Tibial nerve (tissue), 4 donors: ENCODE results near the gene PPP6R2. TPM values are rescaled to one million over a fixed set of nuclear protein-coding genes. Genes with fewer than 3 reads are reported as not detected.

Experiments used
- DNase-seq, 2 donors: peaks; one replicate each; pipeline ENCODE4 v3.0.0-alpha.2; 2019; ENCODE audit warnings: low spot score in 2 of 2
- H3K27ac ChIP-seq, 4 donors: fragments of 200-600 bp; sonication (generic) in 3 of 4; one replicate each; pipeline ENCODE4 v1.5.1; 2017 to 2019; ENCODE audit warnings: mild to moderate bottlenecking in 1 of 4
- H3K27me3 ChIP-seq, 2 donors: fragments of 200-600 bp; sonication (generic) in 1 of 2; one replicate each; pipeline versions ENCODE4 v1.5.1 to v1.6.0; 2017 to 2019
- H3K36me3 ChIP-seq, 3 donors: fragments of 200-600 bp; sonication (generic); one replicate each; pipeline ENCODE4 v1.5.1; 2018 to 2019
- H3K4me1 ChIP-seq, 4 donors: fragments of 200-600 bp; sonication (generic) in 3 of 4; one replicate each; pipeline ENCODE4 v1.5.1; 2017 to 2019
- H3K4me3 ChIP-seq, 4 donors: fragments of 200-600 bp; sonication (generic) in 3 of 4; one replicate each; pipeline ENCODE4 v1.5.1; 2017 to 2019; ENCODE audit warnings: mild to moderate bottlenecking in 1 of 4, moderate library complexity in 1 of 4
- H3K9me3 ChIP-seq, 4 donors: fragments of 200-600 bp; sonication (generic) in 3 of 4; one replicate each; pipeline ENCODE4 v1.5.1; 2017 to 2019
- EP300 ChIP-seq, 2 donors: sonication (generic); formaldehyde crosslinking; IDR thresholded peaks; one replicate each; pipeline ENCODE4 v1.6.1; 2017; ENCODE audit warnings: antibody characterized with exemption in 2 of 2, mild to moderate bottlenecking in 1 of 2
- POLR2A ChIP-seq, 2 donors: fragments of 450-650 bp; IDR thresholded peaks; one replicate each; pipeline ENCODE4 v1.6.1; 2017; ENCODE audit warnings: antibody characterized with exemption in 2 of 2, mild to moderate bottlenecking in 2 of 2, moderate library complexity in 2 of 2
- WGBS, 2 donors: methylation state at CpG; one replicate each; pipeline ENCODE4 v1.1.5; 2018; 5-methylcytosine and 5-hydroxymethylcytosine counted together
- total RNA-seq, 4 donors: library from RNA; depleted of rRNA; stranded (reverse); fragments of >200 nt; gene quantifications; one replicate each; pipeline ENCODE4 v1.1.0, GENCODE V29; 2016
- TF ChIP-seq, protein P1 (sequence below), 5 experiments: fragments of 200-600 bp in 3 of 5; fragments of 450-650 bp in 2 of 5; sonication (generic) in 3 of 5; IDR thresholded peaks; one replicate each; pipeline ENCODE4 v1.5.1; 2016 to 2019; ENCODE audit warnings: antibody characterized with exemption in 5 of 5, mild to moderate bottlenecking in 3 of 5, moderate library complexity in 2 of 5

Gene PPP6R2
- total RNA-seq, 4 donors from 2014 or later: 55.9 to 112 (median 76.7) TPM

DNA sequence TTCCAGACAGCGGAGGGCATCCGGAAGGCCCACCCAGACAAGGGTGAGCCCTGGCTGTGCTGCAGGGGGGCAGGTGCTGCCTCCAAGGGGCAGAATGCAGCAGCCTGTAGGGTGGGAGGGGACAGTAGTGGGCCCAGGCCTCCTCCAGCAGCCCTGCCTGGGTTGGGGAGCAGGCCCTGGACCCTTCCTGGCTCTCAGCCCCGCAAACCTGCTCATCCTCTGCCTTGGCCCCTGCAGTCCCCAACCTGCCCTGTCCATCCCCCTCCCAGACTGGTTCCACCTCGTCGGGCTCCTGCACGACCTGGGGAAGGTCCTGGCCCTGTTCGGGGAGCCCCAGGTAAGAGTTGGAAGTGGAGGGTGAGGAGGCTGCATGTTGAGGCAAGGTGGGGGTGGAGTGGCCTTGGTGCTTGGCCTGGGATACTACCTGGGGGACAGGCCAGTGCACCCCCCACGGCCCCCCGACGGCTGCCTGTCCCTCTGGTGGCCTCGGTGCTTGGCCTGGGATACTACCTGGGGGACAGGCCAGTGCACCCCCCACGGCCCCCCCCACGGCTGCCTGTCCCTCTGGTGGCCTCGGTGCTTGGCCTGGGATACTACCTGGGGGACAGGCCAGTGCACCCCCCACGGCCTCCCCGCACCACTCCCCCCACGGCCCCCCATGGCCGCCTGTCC is 145.0 kb downstream of the PPP6R2 start:
- H3K4me1 ChIP-seq: no peaks in the 10 kb centered on the region
- no peak overlapping the region for H3K4me3 ChIP-seq
- no peaks in the 10 kb centered on the region for H3K9me3 ChIP-seq
- H3K27me3 ChIP-seq: peaks cover 0 to 29% of the 10 kb centered on the region in 2 donors
- H3K27ac ChIP-seq: no peak overlapping the region
- WGBS, 2 donors: 77 to 81% methylated on average over 7 to 10 of the region's 18 CpGs
- H3K36me3 ChIP-seq: no peaks in the 10 kb centered on the region
- TF ChIP-seq, protein P1, sequence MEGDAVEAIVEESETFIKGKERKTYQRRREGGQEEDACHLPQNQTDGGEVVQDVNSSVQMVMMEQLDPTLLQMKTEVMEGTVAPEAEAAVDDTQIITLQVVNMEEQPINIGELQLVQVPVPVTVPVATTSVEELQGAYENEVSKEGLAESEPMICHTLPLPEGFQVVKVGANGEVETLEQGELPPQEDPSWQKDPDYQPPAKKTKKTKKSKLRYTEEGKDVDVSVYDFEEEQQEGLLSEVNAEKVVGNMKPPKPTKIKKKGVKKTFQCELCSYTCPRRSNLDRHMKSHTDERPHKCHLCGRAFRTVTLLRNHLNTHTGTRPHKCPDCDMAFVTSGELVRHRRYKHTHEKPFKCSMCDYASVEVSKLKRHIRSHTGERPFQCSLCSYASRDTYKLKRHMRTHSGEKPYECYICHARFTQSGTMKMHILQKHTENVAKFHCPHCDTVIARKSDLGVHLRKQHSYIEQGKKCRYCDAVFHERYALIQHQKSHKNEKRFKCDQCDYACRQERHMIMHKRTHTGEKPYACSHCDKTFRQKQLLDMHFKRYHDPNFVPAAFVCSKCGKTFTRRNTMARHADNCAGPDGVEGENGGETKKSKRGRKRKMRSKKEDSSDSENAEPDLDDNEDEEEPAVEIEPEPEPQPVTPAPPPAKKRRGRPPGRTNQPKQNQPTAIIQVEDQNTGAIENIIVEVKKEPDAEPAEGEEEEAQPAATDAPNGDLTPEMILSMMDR (IDR thresholded peaks at IDR 0.05): no peak
- TF ChIP-seq EP300 (IDR thresholded peaks at IDR 0.05) (no peak), POLR2A (IDR thresholded peaks at IDR 0.05) (no peak)
- no peak for DNase-seq

DNA sequence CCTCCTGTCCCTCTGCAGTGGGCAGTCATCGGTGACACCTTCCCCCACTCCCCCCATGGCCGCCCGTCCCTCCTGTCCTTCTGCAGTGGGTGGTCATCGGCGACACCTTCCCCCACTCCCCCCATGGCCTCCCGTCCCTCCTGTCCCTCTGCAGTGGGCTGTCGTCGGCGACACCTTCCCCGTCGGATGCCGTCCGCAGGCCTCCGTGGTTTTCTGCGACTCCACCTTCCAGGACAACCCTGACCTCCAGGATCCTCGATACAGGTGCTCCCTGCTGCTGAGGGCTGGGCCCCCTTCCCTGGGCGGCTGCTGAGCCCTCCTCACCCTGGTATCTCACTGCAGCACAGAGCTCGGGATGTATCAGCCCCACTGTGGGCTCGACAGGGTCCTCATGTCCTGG is 145.8 kb downstream of the PPP6R2 start:
- H3K4me3 ChIP-seq: no peak overlapping the region
- no peak overlapping the region for H3K27ac ChIP-seq
- H3K27me3 ChIP-seq: peaks cover 0 to 22% of the 10 kb centered on the region in 2 donors
- no peaks in the 10 kb centered on the region for H3K36me3 ChIP-seq
- DNase-seq: no peak
- no peaks in the 10 kb centered on the region for H3K4me1 ChIP-seq
- TF ChIP-seq, protein P1 (IDR thresholded peaks at IDR 0.05): no peak
- TF ChIP-seq POLR2A (IDR thresholded peaks at IDR 0.05) (no peak), EP300 (IDR thresholded peaks at IDR 0.05) (no peak)
- WGBS, 2 donors: 73 to 74% methylated on average over 19 of the region's 19 CpGs
- H3K9me3 ChIP-seq: no peaks in the 10 kb centered on the region

DNA sequence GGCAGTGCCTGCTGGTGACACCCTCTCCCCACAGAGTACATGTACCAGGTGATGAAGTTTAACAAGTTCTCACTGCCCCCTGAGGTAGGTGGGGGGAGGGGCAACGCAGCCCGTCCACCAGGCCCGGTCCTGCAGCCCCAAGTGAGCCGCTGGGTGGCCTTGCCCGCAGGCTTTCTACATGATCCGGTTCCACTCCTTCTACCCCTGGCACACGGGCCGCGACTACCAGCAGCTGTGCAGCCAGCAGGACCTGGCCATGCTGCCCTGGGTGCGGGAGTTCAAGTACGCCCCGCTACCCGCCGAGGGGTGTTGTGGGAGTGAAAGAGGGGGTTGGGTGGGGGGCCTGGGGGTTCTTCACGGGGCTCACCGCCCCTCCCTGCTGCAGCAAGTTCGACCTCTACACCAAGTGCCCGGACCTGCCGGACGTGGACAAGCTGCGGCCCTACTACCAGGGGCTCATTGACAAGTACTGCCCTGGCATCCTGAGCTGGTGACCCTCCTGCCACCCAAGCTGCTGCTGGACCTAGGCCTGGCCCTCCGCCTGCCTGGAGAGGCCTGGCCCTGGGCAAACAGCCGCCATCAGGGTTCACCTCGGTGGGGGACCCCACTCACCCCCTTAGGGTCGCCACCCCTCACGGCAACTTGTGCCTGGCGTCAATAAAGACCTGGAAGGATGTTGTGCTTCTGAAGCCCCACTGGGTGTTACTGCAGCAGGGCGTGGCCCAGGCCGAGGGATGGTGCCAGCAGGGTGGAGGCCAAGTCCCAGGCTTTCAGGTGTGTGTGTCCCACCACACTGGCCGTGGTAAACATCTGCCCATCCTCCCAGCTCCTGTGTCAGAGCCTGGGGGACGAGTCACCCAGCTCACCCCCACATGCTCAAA is 146.5 kb downstream of the PPP6R2 start:
- Histone ChIP-seq H3K4me3 (no peak overlapping the region), H3K9me3 (no peaks in the 10 kb centered on the region), H3K4me1 (no peaks in the 10 kb centered on the region), H3K36me3 (no peaks in the 10 kb centered on the region), H3K27me3 (peaks cover 0 to 15% of the 10 kb centered on the region in 2 donors), H3K27ac (no peak overlapping the region)
- DNase-seq: no peak
- 75 to 84% methylated on average over 21 to 30 of the region's 31 CpGs for WGBS, 2 donors
- TF ChIP-seq, protein P1 (IDR thresholded peaks at IDR 0.05): no peak
- TF ChIP-seq EP300 (IDR thresholded peaks at IDR 0.05) (no peak), POLR2A (IDR thresholded peaks at IDR 0.05) (no peak)

DNA sequence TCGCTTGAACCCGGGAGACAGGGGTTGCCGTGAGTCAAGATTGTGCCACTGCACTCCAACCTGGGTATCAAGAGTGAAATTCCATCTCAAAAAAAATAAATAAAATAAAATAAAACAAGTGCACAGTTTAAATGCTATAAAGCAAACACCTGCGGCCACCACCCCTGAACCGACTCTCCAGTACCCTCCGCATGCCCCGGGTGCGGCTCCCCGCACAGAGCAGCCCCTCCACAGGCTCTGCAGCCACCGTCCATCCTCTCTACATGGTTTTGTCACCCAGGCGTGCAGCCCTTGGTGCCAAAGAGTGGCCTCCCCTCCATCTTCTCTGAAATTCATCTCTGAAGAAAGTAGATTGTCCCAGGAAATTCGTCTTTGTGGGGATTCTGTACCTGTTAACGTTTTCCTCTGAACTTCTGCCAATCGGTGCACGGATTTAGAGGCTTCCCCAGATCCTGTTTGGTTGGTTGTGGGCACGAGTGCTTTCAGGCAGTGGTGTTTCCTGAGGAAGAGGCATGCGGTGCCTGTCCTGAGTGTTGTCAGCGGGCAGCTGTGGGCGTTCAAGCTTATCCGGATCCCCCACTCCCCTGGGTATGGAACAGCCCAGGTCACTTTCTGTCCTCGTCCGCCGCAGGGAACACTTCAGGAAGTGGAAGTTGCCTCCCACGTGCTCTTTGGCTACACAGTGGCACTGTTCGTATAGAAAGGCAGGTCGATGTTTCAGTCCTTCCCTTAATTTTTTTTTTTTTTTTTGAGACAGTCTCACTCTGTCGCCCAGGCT is 147.6 kb downstream of the PPP6R2 start:
- TF ChIP-seq POLR2A (IDR thresholded peaks at IDR 0.05): no peak
- Histone ChIP-seq H3K27ac (no peak overlapping the region), H3K4me1 (no peaks in the 10 kb centered on the region), H3K36me3 (no peaks in the 10 kb centered on the region), H3K9me3 (no peaks in the 10 kb centered on the region), H3K4me3 (no peak overlapping the region), H3K27me3 (peaks cover 0 to 6% of the 10 kb centered on the region in 2 donors)
- WGBS, 2 donors: 73 to 74% methylated on average over 27 of the region's 27 CpGs
- no peak for DNase-seq

Other genes starting within 250 kb of the PPP6R2 start
- gene PANX2, start 172.6 kb upstream of the PPP6R2 start, total RNA-seq: under 1 TPM in 1 of 4 donors, not detected in 3; 0.30 TPM
- 10 to 100 TPM; 22.4 to 71.4 (median 27.1) TPM for gene TRABD, start 157.4 kb upstream of the PPP6R2 start, total RNA-seq
- 10 to 100 TPM; 36.1 to 66.6 (median 44.8) TPM for gene SELENOO, start 142.3 kb upstream of the PPP6R2 start, total RNA-seq
- gene TUBGCP6, start 98.3 kb upstream of the PPP6R2 start, total RNA-seq: 100 to 1,000 TPM in 1 of 4 donors, 10 to 100 TPM in 3; 72.2 to 127 (median 78.6) TPM
- 100 to 1,000 TPM in 1 of 4 donors, 10 to 100 TPM in 3; 41.2 to 105 (median 55.4) TPM for gene HDAC10, start 92.1 kb upstream of the PPP6R2 start, total RNA-seq
- gene MAPK12, start 81.6 kb upstream of the PPP6R2 start, total RNA-seq: 10 to 100 TPM; 12.3 to 32.0 (median 24.1) TPM
- gene MAPK11, start 72.9 kb upstream of the PPP6R2 start, total RNA-seq: 10 to 100 TPM in 3 of 4 donors, 1 to 10 TPM in 1; 8.7 to 33.3 (median 19.6) TPM
- 100 to 1,000 TPM; 135 to 193 (median 165) TPM for gene PLXNB2, start 35.7 kb upstream of the PPP6R2 start, total RNA-seq
- gene DENND6B, start 16.3 kb upstream of the PPP6R2 start, total RNA-seq: 10 to 100 TPM in 3 of 4 donors, 1 to 10 TPM in 1; 8.6 to 13.1 (median 11.7) TPM
- gene SBF1, start 131.7 kb downstream of the PPP6R2 start, total RNA-seq: 10 to 100 TPM; 48.5 to 77.7 (median 68.3) TPM
- not detected for gene ADM2, start 138.2 kb downstream of the PPP6R2 start, total RNA-seq
- not detected for gene MIOX, start 143.5 kb downstream of the PPP6R2 start, total RNA-seq
- gene LMF2, start 164.4 kb downstream of the PPP6R2 start, total RNA-seq: 10 to 100 TPM; 53.7 to 85.2 (median 58.1) TPM
- 10 to 100 TPM; 43.9 to 57.3 (median 45.0) TPM for gene NCAPH2, start 164.9 kb downstream of the PPP6R2 start, total RNA-seq
- 1 to 10 TPM in 3 of 4 donors, not detected in 1; 2.5 to 3.9 (median 3.3) TPM for gene SCO2, start 182.3 kb downstream of the PPP6R2 start, total RNA-seq
- 100 to 1,000 TPM in 1 of 4 donors, 10 to 100 TPM in 3; 33.1 to 239 (median 60.3) TPM for gene TYMP, start 186.7 kb downstream of the PPP6R2 start, total RNA-seq
- under 1 TPM in 1 of 4 donors, not detected in 3; 0.90 TPM for gene KLHDC7B, start 202.6 kb downstream of the PPP6R2 start, total RNA-seq
- not detected for gene SYCE3, start 219.6 kb downstream of the PPP6R2 start, total RNA-seq
- 10 to 100 TPM in 3 of 4 donors, 1 to 10 TPM in 1; 7.2 to 22.6 (median 15.1) TPM for gene CPT1B, start 235.1 kb downstream of the PPP6R2 start, total RNA-seq
- gene CHKB, start 239.5 kb downstream of the PPP6R2 start, total RNA-seq: 10 to 100 TPM; 55.9 to 95.4 (median 74.4) TPM